K562 (cell line): ENCODE measurements around the gene GUK1. TPM values are rescaled to one million over a fixed set of nuclear protein-coding genes. Genes with fewer than 3 reads are reported as not detected.

ENCODE experiments used
- ATAC-seq: fragments of 200-7000 bp; cut with Tn5 transposase; 3 replicates; pipeline ENCODE4 v1.9.1; 2020; ENCODE audit warnings: moderate library complexity
- BruUV-seq: library from RNA; stranded (reverse); fragments of 400-500 nt; replicated peaks from 2 replicates; lab custom pipeline; 2021; lab: Mats Ljungman, UMichigan
- CTCF ChIA-PET: fragments of 300-600 bp; formaldehyde crosslinking; extraction: SDS; loops from one replicate; lab custom pipeline; 2021; ENCODE audit warnings: low intra/inter-chr PET ratio; lab: Yijun Ruan, JAX
- POLR2A ChIA-PET: fragments of 300-600, 350-650 bp; sonication (Branson Sonifier 250); formaldehyde crosslinking; extraction: SDS; loops from one replicate; lab custom pipeline; 2021; ENCODE audit warnings: antibody characterized with exemption, inconsistent platforms; lab: Yijun Ruan, JAX
- DNase-seq, 4 experiments: peaks; one replicate each; pipeline versions ENCODE4 v3.0.0 to v3.0.0-alpha.2; 2011 to 2018; ENCODE audit warnings: low spot score in 3 of 4, mixed read lengths in 3 of 4; ENCODE audit errors: extremely low read depth in 1 of 4
- FAIRE-seq: peaks from 2 replicates; lab custom pipeline; 2011; peaks lifted over from hg19 to GRCh38; lab: Jason Lieb, UNC
- H2AFZ ChIP-seq: 2 replicates; pipeline ENCODE4 v1.6.0; 2011; ENCODE audit warnings: low read depth, low read length, control low read depth, inconsistent platforms
- H3K27ac ChIP-seq: fragments of 200-600 bp; 3 replicates; pipeline ENCODE4 v1.8.0; 2011; ENCODE audit warnings: low read depth, mild to moderate bottlenecking, control low read depth, inconsistent platforms, low read length, moderate library complexity, mixed read lengths; ENCODE audit errors: extremely low read depth
- H3K27me3 ChIP-seq, 2 experiments: fragments of 300-600 bp in 1 of 2; 2 replicates in 1 of 2; 3 replicates in 1 of 2; pipeline versions ENCODE4 v1.6.0 to v1.8.0; 2011; ENCODE audit warnings: inconsistent platforms in 2 of 2, low read length in 2 of 2, mild to moderate bottlenecking in 1 of 2, mixed read lengths in 1 of 2, moderate library complexity in 1 of 2; ENCODE audit not compliant: control insufficient read depth in 2 of 2, insufficient read depth in 2 of 2
- H3K36me3 ChIP-seq: fragments of 300-600 bp; 3 replicates; pipeline ENCODE4 v1.8.0; 2011; ENCODE audit warnings: mild to moderate bottlenecking, low read length, inconsistent platforms; ENCODE audit not compliant: control insufficient read depth, insufficient read depth
- H3K4me1 ChIP-seq, 2 experiments: fragments of 200-600 bp in 1 of 2; replicated peaks in 1 of 2; 2 replicates in 1 of 2; 3 replicates in 1 of 2; pipeline versions ENCODE4 v1.5.1 to v1.8.0; 2011; ENCODE audit warnings: inconsistent platforms in 2 of 2, low read length in 2 of 2, mild to moderate bottlenecking in 1 of 2, mixed read lengths in 1 of 2, moderate library complexity in 1 of 2; ENCODE audit not compliant: control insufficient read depth in 2 of 2, insufficient read depth in 2 of 2
- H3K4me2 ChIP-seq: 2 replicates; pipeline ENCODE4 v1.6.1; 2011; ENCODE audit warnings: low read length, control low read depth, inconsistent platforms, mixed read lengths; ENCODE audit not compliant: insufficient read depth
- H3K4me3 ChIP-seq: fragments of 200-600 bp; sonication (generic), shearing (Covaris generic); 2 replicates; pipeline ENCODE4 v1.5.1; 2016; ENCODE audit warnings: control low read depth, inconsistent platforms
- H3K79me2 ChIP-seq: fragments of 200-600 bp; 3 replicates; pipeline ENCODE4 v1.8.0; 2011; ENCODE audit warnings: low read length, inconsistent platforms; ENCODE audit not compliant: control insufficient read depth, insufficient read depth
- H3K9ac ChIP-seq, 2 experiments: 2 replicates each; pipeline versions ENCODE4 v1.6.0 to v1.6.1; 2011; ENCODE audit warnings: low read depth in 2 of 2, low read length in 2 of 2, control low read depth in 1 of 2, inconsistent platforms in 1 of 2, mild to moderate bottlenecking in 1 of 2, mixed read lengths in 1 of 2; ENCODE audit not compliant: insufficient read depth in 1 of 2
- H3K9me1 ChIP-seq: one replicate; pipeline ENCODE4 v1.6.0; 2011; ENCODE audit warnings: inconsistent platforms, mild to moderate bottlenecking, low read length, moderate library complexity; ENCODE audit not compliant: control insufficient read depth, insufficient read depth
- H3K9me3 ChIP-seq: replicated peaks from 2 replicates; pipeline ENCODE4 v1.5.1; 2011; ENCODE audit warnings: low read depth, low read length, inconsistent platforms; ENCODE audit not compliant: control insufficient read depth, insufficient read depth
- H4K20me1 ChIP-seq: replicated peaks from 2 replicates; pipeline ENCODE4 v1.6.1; 2011; ENCODE audit warnings: low read length, inconsistent platforms, mixed read lengths; ENCODE audit not compliant: control insufficient read depth, insufficient read depth
- ATF3 ChIP-seq, 2 experiments: fragments of 450-650 bp in 1 of 2; sonication (generic) in 1 of 2; formaldehyde crosslinking in 1 of 2; IDR thresholded peaks in 1 of 2; conservative IDR thresholded peaks in 1 of 2; 2 replicates each; pipeline versions ENCODE4 v1.6.1 to v1.8.1; 2016 to 2023; ENCODE audit warnings: mild to moderate bottlenecking in 2 of 2, moderate library complexity in 2 of 2, inconsistent platforms in 1 of 2, missing genetic modification reagents in 1 of 2
- CHD7 ChIP-seq: fragments of 200-600 bp; sonication (generic); IDR thresholded peaks from one replicate; pipeline ENCODE4 v1.6.1; 2012; ENCODE audit warnings: mild to moderate bottlenecking, low read depth, low read length, inconsistent platforms
- POLR2G ChIP-seq: fragments of 200-400 bp; formaldehyde crosslinking; IDR thresholded peaks from 2 replicates; pipeline ENCODE4 v1.6.1; 2017; ENCODE audit warnings: low read depth, mild to moderate bottlenecking, antibody characterized with exemption, low read length, moderate library complexity
- POLR3G ChIP-seq: IDR thresholded peaks from 2 replicates; pipeline ENCODE4 v1.6.1; 2011; ENCODE audit not compliant: insufficient read length, insufficient replicate concordance; ENCODE audit errors: extremely low read depth
- WGBS: fragments of 100-300 bp; shearing (Covaris generic); methylation state at CpG from one replicate; pipeline ENCODE4 v1.1.6; 2016; ENCODE audit warnings: low coverage, mixed read lengths; ENCODE audit not compliant: insufficient coverage; ENCODE audit errors: missing lambda C conversion rate; 5-methylcytosine and 5-hydroxymethylcytosine counted together
- in situ Hi-C: fragments of 300-500 bp; cut with MboI; formaldehyde crosslinking; loops from 4 replicates; pipeline ENCODE4 v1.15.0; 2018; ENCODE audit warnings: inconsistent platforms, mixed read lengths
- intact Hi-C: fragments of 100-400 bp; cut with micrococcal nuclease; formaldehyde crosslinking; loops from 2 replicates; pipeline ENCODE4 v1.14.2; 2022
- polyA plus RNA-seq, 8 experiments: library from polyadenylated mRNA; depleted of rRNA in 4 of 8; stranded (reverse) in 5 of 8; unstranded in 3 of 8; fragments of >200 nt; fragmentation: Nextera tagmentation in 2 of 8; fragmentation: Illumina TruSeq in 1 of 8; extraction: Ambion mirVana in 2 of 8; extraction: Trizol in 1 of 8; gene quantifications; 2 replicates each; pipeline versions ENCODE4 v1.2.1 to v1.2.3, GENCODE V29; 2011 to 2014; ENCODE audit warnings: inconsistent platforms in 1 of 8, missing spikeins in 1 of 8
- total RNA-seq, 7 experiments: library from RNA; depleted of rRNA in 6 of 7; stranded (reverse); fragments of >200 nt in 6 of 7; fragmentation: Illumina TruSeq in 2 of 7; extraction: Trizol in 2 of 7; gene quantifications; 2 replicates each; pipeline versions ENCODE4 v1.2.1 to v1.2.3, GENCODE V29; 2011 to 2021; ENCODE audit warnings: low replicate concordance in 1 of 7

Gene GUK1
- total and polyA plus RNA-seq, 9 of the 15 experiments (the other 6 are each of a cell fraction or from before 2014, with no cell fraction given), result 7.0 to 331 (median 132) TPM

GRCh38 chr1:228151180-228151925 lies 11.3 kb downstream of the GUK1 start (continued):
- TF ChIP-seq POLR2G (0 out of 2 replicates have a peak, but pooled peaks have one; percentile 11), POLR3G (no peak)
- TF ChIP-seq, all 486 proteins: peak for 5

- H3K4me1 ChIP-seq, result peaks cover 16 to 78% of the 10 kb centered on the region in 2 experiments
- no peak for DNase-seq
- FAIRE-seq, result no peak
- BruUV-seq, result no TSS peak
- intact Hi-C loops (no loop called here), in situ Hi-C loops (no loop called here)
- POLR2A ChIA-PET, result interaction anchor here (0.6 to 4.2 kb wide), 7 partner anchors 9 to 70 kb away, joined by 3 to 46 read pairs (median 9); partner anchors contain the start of genes ARF1, GUK1 and IBA57
- WGBS, result 73% methylated on average over 17 of the region's 19 CpGs
- H3K36me3 ChIP-seq, result peaks cover 24% of the 10 kb centered on the region; the same call in 2 of the 3 replicates
- H3K4me2 ChIP-seq, result no peak overlapping the region
- H3K27me3 ChIP-seq, result no peaks in the 10 kb centered on the region
- peak overlapping the region in 1 of 2 experiments; percentile 91; a peak in 2 of 4 replicates for H3K9ac ChIP-seq
- peaks cover 2% of the 10 kb centered on the region for H4K20me1 ChIP-seq
- H3K9me1 ChIP-seq, result no peaks in the 10 kb centered on the region
- no peak overlapping the region for H2AFZ ChIP-seq
- H3K79me2 ChIP-seq, result peaks cover 24% of the 10 kb centered on the region
- no peak overlapping the region for H3K4me3 ChIP-seq
- H3K9me3 ChIP-seq, result no peaks in the 10 kb centered on the region
- no peak overlapping the region for H3K27ac ChIP-seq
- CTCF ChIA-PET, result no interaction called here
- no peak for ATAC-seq
- TF ChIP-seq CHD7 (no peak), ATF3 (IDR thresholded peaks at IDR 0.05) (no peak), ATF3 (CRISPR knock-in tag; conservative IDR thresholded peaks at IDR 0.05) (no peak)
Measured at GRCh38 chr1:228152097-228152917, 12.2 kb downstream of the GUK1 start.
